ENCODE results near the gene MTIF3. TPM values are rescaled to one million over a fixed set of nuclear protein-coding genes. Genes with fewer than 3 reads are reported as not detected.
A peak's percentile ranks its signal among the peaks of the same experiment; 100 is the strongest.

MTIF3 gene
- total RNA-seq, 1 donor from 2014 or later = 105 TPM

DNA sequence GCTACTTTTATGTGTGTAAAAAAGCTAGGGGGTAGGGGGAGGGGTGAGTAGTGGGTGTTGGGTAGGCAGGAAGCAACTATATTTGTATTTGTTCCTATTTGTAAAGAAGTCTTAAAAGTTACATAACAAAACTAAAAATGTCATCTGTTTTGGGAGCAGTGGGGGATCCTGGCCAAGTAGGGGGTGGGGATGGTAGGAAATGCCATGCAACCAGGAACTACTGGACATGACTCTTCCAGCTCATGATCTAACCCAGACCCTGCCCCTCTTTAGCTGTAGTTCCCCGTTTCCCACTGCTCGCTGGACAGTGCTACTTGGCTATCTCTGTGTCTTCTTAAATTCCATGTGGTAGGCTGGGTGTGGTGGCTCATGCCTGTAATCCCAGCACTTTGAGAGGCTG, 22.7 kb downstream of the MTIF3 start:
- Histone ChIP-seq H3K27me3 (ENCODE audit: control insufficient read depth, insufficient read depth, low read length) (no peaks in the 10 kb centered on the region), H3K4me3 (ENCODE audit: low read depth, low read length) (no peak overlapping the region), H3K36me3 (ENCODE audit: control insufficient read depth, insufficient read depth, low read length) (peaks cover 4% of the 10 kb centered on the region)
- DNase-seq (ENCODE audit: low read depth) = no peak
- TF ChIP-seq CTCF (IDR thresholded peaks at IDR 0.05; ENCODE audit: insufficient read depth, low read length, poor library complexity, severe bottlenecking) = no peak

GRCh38 chr13:27425918-27426630, 24.3 kb downstream of the MTIF3 start:
- no peak for DNase-seq (ENCODE audit: low read depth)

GRCh38 chr13:27425158-27425917, 25.0 kb downstream of the MTIF3 start:
- TF ChIP-seq CTCF (IDR thresholded peaks at IDR 0.05; ENCODE audit: insufficient read depth, low read length, poor library complexity, severe bottlenecking) = no peak
- Histone ChIP-seq H3K27me3 (ENCODE audit: control insufficient read depth, insufficient read depth, low read length) (no peaks in the 10 kb centered on the region), H3K4me3 (ENCODE audit: low read depth, low read length) (peak overlapping the region; percentile 64), H3K36me3 (ENCODE audit: control insufficient read depth, insufficient read depth, low read length) (peaks cover 2% of the 10 kb centered on the region)
- no peak for DNase-seq (ENCODE audit: low read depth)

More at GRCh38 chr13:27425918-27426630, 24.3 kb downstream of the MTIF3 start:
- H3K36me3 ChIP-seq (ENCODE audit: control insufficient read depth, insufficient read depth, low read length) = peaks cover 2% of the 10 kb centered on the region
- peak overlapping the region; percentile 11 for H3K4me3 ChIP-seq (ENCODE audit: low read depth, low read length)
- no peaks in the 10 kb centered on the region for H3K27me3 ChIP-seq (ENCODE audit: control insufficient read depth, insufficient read depth, low read length)
- TF ChIP-seq CTCF (IDR thresholded peaks at IDR 0.05; ENCODE audit: insufficient read depth, low read length, poor library complexity, severe bottlenecking) = peak; percentile 50

- Histone ChIP-seq H3K36me3 (ENCODE audit: control insufficient read depth, insufficient read depth, low read length) (peaks cover 2% of the 10 kb centered on the region), H3K27me3 (ENCODE audit: control insufficient read depth, insufficient read depth, low read length) (no peaks in the 10 kb centered on the region), H3K4me3 (ENCODE audit: low read depth, low read length) (peak within 1 kb of the TSS; percentile 64)
- DNase-seq (ENCODE audit: low read depth) = no peak
- no peak for TF ChIP-seq CTCF (IDR thresholded peaks at IDR 0.05; ENCODE audit: insufficient read depth, low read length, poor library complexity, severe bottlenecking)
These were observed 25.9 kb downstream of the MTIF3 start, which contains the start of gene GTF3A for GRCh38 chr13:27424246-27425157. Gene GTF3A, plus strand, starts transcription at chr13:27424619.

GRCh38 chr13:27423333-27423732, 27.0 kb downstream of the MTIF3 start:
- no peak for TF ChIP-seq CTCF (IDR thresholded peaks at IDR 0.05; ENCODE audit: insufficient read depth, low read length, poor library complexity, severe bottlenecking)
- H3K36me3 ChIP-seq (ENCODE audit: control insufficient read depth, insufficient read depth, low read length) = no peaks in the 10 kb centered on the region
- no peak for DNase-seq (ENCODE audit: low read depth)
- no peak overlapping the region for H3K4me3 ChIP-seq (ENCODE audit: low read depth, low read length)
- H3K27me3 ChIP-seq (ENCODE audit: control insufficient read depth, insufficient read depth, low read length) = no peaks in the 10 kb centered on the region

Data from kidney epithelial cell (primary cell).